Smooth muscle cell (in vitro differentiated cells): ENCODE results near the gene FMN2. TPM values are rescaled to one million over a fixed set of nuclear protein-coding genes. Genes with fewer than 3 reads are reported as not detected.

Experiments
- DNase-seq: peaks from one replicate; lab custom pipeline; 2025; ENCODE audit not compliant: unreplicated experiment; lab: John Stamatoyannopoulos, UW
- H2AFZ ChIP-seq: fragments of 200-600 bp; sonication (generic); 2 replicates; pipeline ENCODE4 v1.6.0; 2016; ENCODE audit warnings: antibody characterized with exemption, low read depth, mild to moderate bottlenecking
- H3F3A ChIP-seq: fragments of 200-600 bp; sonication (generic); 2 replicates; pipeline ENCODE4 v1.6.0; 2017; ENCODE audit warnings: antibody characterized with exemption, low read depth
- H3K27ac ChIP-seq: fragments of 200-600 bp; sonication (generic); 2 replicates; pipeline ENCODE4 v1.5.1; 2016; ENCODE audit warnings: low read depth, mild to moderate bottlenecking
- H3K27me3 ChIP-seq: fragments of 200-600 bp; sonication (generic); 2 replicates; pipeline ENCODE4 v1.6.1; 2016; ENCODE audit warnings: low read depth, mild to moderate bottlenecking
- H3K36me3 ChIP-seq: fragments of 200-600 bp; sonication (generic); 2 replicates; pipeline ENCODE4 v1.5.1; 2016; ENCODE audit warnings: low read depth
- H3K4me1 ChIP-seq: fragments of 200-600 bp; sonication (generic); 2 replicates; pipeline ENCODE4 v1.5.1; 2016; ENCODE audit warnings: low read depth
- H3K4me2 ChIP-seq: fragments of 200-600 bp; sonication (generic); 2 replicates; pipeline ENCODE4 v1.6.0; 2016; ENCODE audit warnings: mild to moderate bottlenecking
- H3K4me3 ChIP-seq: fragments of 200-600 bp; sonication (generic); 2 replicates; pipeline ENCODE4 v1.5.1; 2016; ENCODE audit warnings: mild to moderate bottlenecking
- H3K79me2 ChIP-seq: fragments of 200-600 bp; sonication (generic); 2 replicates; pipeline ENCODE4 v1.6.0; 2016; ENCODE audit warnings: low read depth, mild to moderate bottlenecking
- H3K9ac ChIP-seq: fragments of 200-600 bp; sonication (generic); 2 replicates; pipeline ENCODE4 v1.6.0; 2016; ENCODE audit warnings: low read depth
- H3K9me3 ChIP-seq: fragments of 200-600 bp; sonication (generic); replicated peaks from 2 replicates; pipeline ENCODE4 v1.5.1; 2016; ENCODE audit warnings: low read depth
- H4K20me1 ChIP-seq: fragments of 200-600 bp; sonication (generic); 2 replicates; pipeline ENCODE4 v1.6.0; 2016; ENCODE audit warnings: low read depth
- WGBS: methylation state at CpG from one replicate; pipeline ENCODE4 v1.1.7; 2016; ENCODE audit warnings: low lambda C conversion rate; 5-methylcytosine and 5-hydroxymethylcytosine counted together
- polyA plus RNA-seq: library from polyadenylated mRNA; unstranded; fragments of >200 nt; fragmentation: Nextera tagmentation; extraction: Ambion mirVana; gene quantifications from 2 replicates; pipeline ENCODE4 v1.2.1, GENCODE V29; 2016
- total RNA-seq: library from RNA; depleted of rRNA; stranded (reverse); fragments of >200 nt; gene quantifications from 2 replicates; pipeline ENCODE4 v1.2.3, GENCODE V29; 2014
- TF ChIP-seq, protein P1 (sequence below): fragments of 200-600 bp; sonication (generic); IDR thresholded peaks from 2 replicates; pipeline ENCODE4 v1.5.1; 2017; ENCODE audit warnings: borderline replicate concordance, mild to moderate bottlenecking, antibody characterized with exemption; ENCODE audit not compliant: insufficient read depth, poor library complexity, severe bottlenecking

Gene FMN2
- total and polyA plus RNA-seq, 2 experiments from 2014 or later = 1.9 to 6.2 TPM

DNA sequence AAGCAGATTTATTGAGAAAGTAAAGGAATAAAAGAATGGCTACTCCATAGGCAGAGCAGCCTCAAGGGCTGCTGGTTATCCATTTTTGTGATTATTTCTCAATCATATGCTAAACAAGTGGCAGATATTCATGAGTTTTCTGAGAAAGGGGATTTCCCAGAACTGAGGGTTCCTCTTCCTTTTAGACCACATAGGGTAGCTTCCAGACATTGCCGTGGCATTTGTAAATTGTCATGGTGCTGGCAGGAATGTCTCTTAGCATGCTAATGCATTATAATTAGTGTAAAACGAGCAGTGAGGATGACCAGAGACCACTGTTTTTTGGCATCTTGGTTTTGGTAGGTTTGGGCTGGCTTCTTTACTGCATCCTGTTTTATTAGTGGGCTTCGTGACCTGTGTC, 16.8 kb upstream of the FMN2 start:
- H4K20me1 ChIP-seq = no peaks in the 10 kb centered on the region
- TF ChIP-seq, protein P1, sequence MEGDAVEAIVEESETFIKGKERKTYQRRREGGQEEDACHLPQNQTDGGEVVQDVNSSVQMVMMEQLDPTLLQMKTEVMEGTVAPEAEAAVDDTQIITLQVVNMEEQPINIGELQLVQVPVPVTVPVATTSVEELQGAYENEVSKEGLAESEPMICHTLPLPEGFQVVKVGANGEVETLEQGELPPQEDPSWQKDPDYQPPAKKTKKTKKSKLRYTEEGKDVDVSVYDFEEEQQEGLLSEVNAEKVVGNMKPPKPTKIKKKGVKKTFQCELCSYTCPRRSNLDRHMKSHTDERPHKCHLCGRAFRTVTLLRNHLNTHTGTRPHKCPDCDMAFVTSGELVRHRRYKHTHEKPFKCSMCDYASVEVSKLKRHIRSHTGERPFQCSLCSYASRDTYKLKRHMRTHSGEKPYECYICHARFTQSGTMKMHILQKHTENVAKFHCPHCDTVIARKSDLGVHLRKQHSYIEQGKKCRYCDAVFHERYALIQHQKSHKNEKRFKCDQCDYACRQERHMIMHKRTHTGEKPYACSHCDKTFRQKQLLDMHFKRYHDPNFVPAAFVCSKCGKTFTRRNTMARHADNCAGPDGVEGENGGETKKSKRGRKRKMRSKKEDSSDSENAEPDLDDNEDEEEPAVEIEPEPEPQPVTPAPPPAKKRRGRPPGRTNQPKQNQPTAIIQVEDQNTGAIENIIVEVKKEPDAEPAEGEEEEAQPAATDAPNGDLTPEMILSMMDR = no peak
- no peaks in the 10 kb centered on the region for H3K79me2 ChIP-seq
- H3K9ac ChIP-seq = no peak overlapping the region
- no peak overlapping the region for H2AFZ ChIP-seq
- no peaks in the 10 kb centered on the region for H3K27me3 ChIP-seq
- no peaks in the 10 kb centered on the region for H3K9me3 ChIP-seq
- 82% methylated on average over 3 of the region's 3 CpGs for WGBS
- H3K4me3 ChIP-seq = no peak overlapping the region
- no peaks in the 10 kb centered on the region for H3K4me1 ChIP-seq
- no peak overlapping the region for H3K27ac ChIP-seq
- DNase-seq = no peak
- no peak overlapping the region for H3K4me2 ChIP-seq
- no peaks in the 10 kb centered on the region for H3K36me3 ChIP-seq
- H3F3A ChIP-seq = no peaks in the 10 kb centered on the region

GRCh38 chr1:240084337-240084736, 7.3 kb upstream of the FMN2 start:
- Histone ChIP-seq H4K20me1 (no peaks in the 10 kb centered on the region), H2AFZ (no peak overlapping the region), H3K36me3 (no peaks in the 10 kb centered on the region), H3K9ac (no peak overlapping the region), H3F3A (no peaks in the 10 kb centered on the region), H3K4me2 (no peak overlapping the region), H3K4me3 (no peak overlapping the region), H3K9me3 (no peaks in the 10 kb centered on the region), H3K4me1 (no peaks in the 10 kb centered on the region), H3K27me3 (peaks cover 20% of the 10 kb centered on the region), H3K79me2 (no peaks in the 10 kb centered on the region), H3K27ac (no peak overlapping the region)
- no peak for DNase-seq
- TF ChIP-seq, protein P1 = no peak
- WGBS = 71% methylated on average over 1 of the region's 1 CpG

GRCh38 chr1:240084749-240085148, 6.9 kb upstream of the FMN2 start:
- Histone ChIP-seq H3K4me2 (no peak overlapping the region), H3K9me3 (no peaks in the 10 kb centered on the region), H3K27ac (no peak overlapping the region), H3K27me3 (peaks cover 25% of the 10 kb centered on the region), H3K9ac (no peak overlapping the region), H4K20me1 (no peaks in the 10 kb centered on the region), H3K4me3 (no peak overlapping the region), H3F3A (no peaks in the 10 kb centered on the region), H2AFZ (no peak overlapping the region), H3K79me2 (no peaks in the 10 kb centered on the region), H3K4me1 (no peaks in the 10 kb centered on the region), H3K36me3 (no peaks in the 10 kb centered on the region)
- DNase-seq = no peak
- TF ChIP-seq, protein P1 = no peak
- WGBS = 76% methylated on average over 8 of the region's 8 CpGs

GRCh38 chr1:240086726-240087125, 5.0 kb upstream of the FMN2 start:
- Histone ChIP-seq H3K27me3 (peaks cover 44% of the 10 kb centered on the region), H3K36me3 (no peaks in the 10 kb centered on the region), H3K4me3 (no peak overlapping the region), H3K4me2 (no peak overlapping the region), H3K9ac (no peak overlapping the region), H4K20me1 (no peaks in the 10 kb centered on the region), H3K79me2 (no peaks in the 10 kb centered on the region), H3K4me1 (peaks cover 7% of the 10 kb centered on the region), H3F3A (no peaks in the 10 kb centered on the region), H2AFZ (no peak overlapping the region), H3K27ac (no peak overlapping the region), H3K9me3 (no peaks in the 10 kb centered on the region)
- TF ChIP-seq, protein P1 = no peak
- WGBS = 86% methylated on average over 1 of the region's 1 CpG
- no peak for DNase-seq
